Lung (tissue), 12 donors: ENCODE results near the gene WNT11. TPM values are rescaled to one million over a fixed set of nuclear protein-coding genes. Genes with fewer than 3 reads are reported as not detected.

Source experiments
- ATAC-seq: fragments of 200-7000 bp; cut with Tn5 transposase; one replicate; pipeline ENCODE4 v1.9.1; 2020; ENCODE audit warnings: moderate number of reproducible peaks; ENCODE audit not compliant: insufficient read depth, low FRiP score
- DNase-seq, 3 donors: peaks; one replicate each; pipeline ENCODE4 v3.0.0-alpha.2; 2013 to 2017
- H3K27ac ChIP-seq, 2 donors: one replicate each; pipeline ENCODE4 v1.5.1; 2013; ENCODE audit warnings: mild to moderate bottlenecking in 2 of 2, moderate library complexity in 2 of 2, control low read depth in 1 of 2, inconsistent platforms in 1 of 2, low read depth in 1 of 2, low read length in 1 of 2
- H3K27me3 ChIP-seq, 3 donors: one replicate each; pipeline ENCODE4 v1.5.1; 2013; ENCODE audit warnings: low read length in 2 of 3; ENCODE audit not compliant: control insufficient read depth in 3 of 3, insufficient read depth in 3 of 3
- H3K36me3 ChIP-seq, 4 donors: one replicate each; pipeline ENCODE4 v1.5.1; 2013; ENCODE audit warnings: low read length in 4 of 4, mild to moderate bottlenecking in 1 of 4, moderate library complexity in 1 of 4; ENCODE audit not compliant: control insufficient read depth in 4 of 4, insufficient read depth in 4 of 4
- H3K4me1 ChIP-seq, 5 donors: one replicate each; pipeline ENCODE4 v1.5.1; 2013; ENCODE audit warnings: low read length in 5 of 5, mild to moderate bottlenecking in 2 of 5, moderate library complexity in 1 of 5; ENCODE audit not compliant: control insufficient read depth in 5 of 5, insufficient read depth in 5 of 5
- H3K4me3 ChIP-seq: one replicate; pipeline ENCODE4 v1.5.1; 2013; ENCODE audit warnings: mild to moderate bottlenecking, control low read depth, moderate library complexity
- H3K9ac ChIP-seq, 2 donors: one replicate each; pipeline ENCODE4 v1.5.1; 2013; ENCODE audit warnings: low read length in 2 of 2, control low read depth in 1 of 2; ENCODE audit not compliant: insufficient read depth in 1 of 2
- H3K9me3 ChIP-seq, 4 donors: one replicate each; pipeline ENCODE4 v1.5.1; 2013; ENCODE audit warnings: low read length in 3 of 4, mild to moderate bottlenecking in 1 of 4, moderate library complexity in 1 of 4; ENCODE audit not compliant: control insufficient read depth in 4 of 4, insufficient read depth in 3 of 4
- WGBS, 2 donors: extraction: QIAGEN DNeasy Blood & Tissue Kit; methylation state at CpG; one replicate each; pipeline ENCODE4 v1.1.7; 2013; 5-methylcytosine and 5-hydroxymethylcytosine counted together
- polyA plus RNA-seq, 2 donors: library from polyadenylated mRNA; stranded (reverse); fragments of 200-250 nt; gene quantifications; one replicate each; pipeline ENCODE4 v1.2.1, GENCODE V29; 2013
- total RNA-seq, 2 donors: library from RNA; depleted of rRNA in 1 of 2; stranded (reverse); fragments of >200 nt in 1 of 2; gene quantifications; one replicate each; pipeline ENCODE4 v1.2.1, GENCODE V29; 2014 to 2021
- TF ChIP-seq, protein P1 (sequence below): IDR thresholded peaks from 2 replicates; pipeline ENCODE4 v1.5.1; 2012; ENCODE audit warnings: mild to moderate bottlenecking; ENCODE audit errors: control extremely low read depth, extremely low read depth
- donor health status: control.
- donor health status: control.
- donor health status: Bipolar disorder and iron deficiency.
- donor health status: healthy.
- donor health status: DM: yes; HTN: yes; CAD: no.

The WNT11 gene
- total and polyA plus RNA-seq, 4 donors: 1.5 to 31.3 (median 3.6) TPM

DNA sequence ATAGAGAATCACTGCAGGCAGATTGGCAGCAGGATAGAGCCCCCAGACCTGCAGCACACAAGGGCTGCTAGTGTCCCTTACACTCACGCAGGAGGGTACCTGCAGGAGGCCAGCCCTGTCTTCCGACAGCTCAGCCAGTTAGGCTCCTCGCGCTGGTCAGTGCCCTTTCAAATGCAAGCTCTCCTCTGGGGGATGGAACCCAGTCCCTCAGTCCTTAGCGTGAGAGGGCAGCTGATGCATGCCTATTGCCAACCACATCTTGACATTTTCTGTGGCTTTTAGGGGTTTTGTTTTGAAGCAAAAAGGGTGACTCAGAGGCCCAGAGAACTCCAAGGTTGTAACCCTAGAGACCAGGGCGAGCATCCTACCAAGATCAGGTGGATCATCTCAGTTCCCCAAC is 40.0 kb downstream of the WNT11 start:
- Histone ChIP-seq H3K36me3 (no peaks in the 10 kb centered on the region), H3K27me3 (no peaks in the 10 kb centered on the region), H3K9me3 (no peaks in the 10 kb centered on the region), H3K27ac (no peak overlapping the region), H3K9ac (no peak overlapping the region), H3K4me3 (no peak overlapping the region), H3K4me1 (peaks cover 0 to 19% (median 4%) of the 10 kb centered on the region in 5 donors)
- TF ChIP-seq, protein P1, sequence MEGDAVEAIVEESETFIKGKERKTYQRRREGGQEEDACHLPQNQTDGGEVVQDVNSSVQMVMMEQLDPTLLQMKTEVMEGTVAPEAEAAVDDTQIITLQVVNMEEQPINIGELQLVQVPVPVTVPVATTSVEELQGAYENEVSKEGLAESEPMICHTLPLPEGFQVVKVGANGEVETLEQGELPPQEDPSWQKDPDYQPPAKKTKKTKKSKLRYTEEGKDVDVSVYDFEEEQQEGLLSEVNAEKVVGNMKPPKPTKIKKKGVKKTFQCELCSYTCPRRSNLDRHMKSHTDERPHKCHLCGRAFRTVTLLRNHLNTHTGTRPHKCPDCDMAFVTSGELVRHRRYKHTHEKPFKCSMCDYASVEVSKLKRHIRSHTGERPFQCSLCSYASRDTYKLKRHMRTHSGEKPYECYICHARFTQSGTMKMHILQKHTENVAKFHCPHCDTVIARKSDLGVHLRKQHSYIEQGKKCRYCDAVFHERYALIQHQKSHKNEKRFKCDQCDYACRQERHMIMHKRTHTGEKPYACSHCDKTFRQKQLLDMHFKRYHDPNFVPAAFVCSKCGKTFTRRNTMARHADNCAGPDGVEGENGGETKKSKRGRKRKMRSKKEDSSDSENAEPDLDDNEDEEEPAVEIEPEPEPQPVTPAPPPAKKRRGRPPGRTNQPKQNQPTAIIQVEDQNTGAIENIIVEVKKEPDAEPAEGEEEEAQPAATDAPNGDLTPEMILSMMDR: no peak
- WGBS, 2 donors: 78 to 85% methylated on average over 6 of the region's 6 CpGs
- ATAC-seq: no peak
- DNase-seq: no peak

DNA sequence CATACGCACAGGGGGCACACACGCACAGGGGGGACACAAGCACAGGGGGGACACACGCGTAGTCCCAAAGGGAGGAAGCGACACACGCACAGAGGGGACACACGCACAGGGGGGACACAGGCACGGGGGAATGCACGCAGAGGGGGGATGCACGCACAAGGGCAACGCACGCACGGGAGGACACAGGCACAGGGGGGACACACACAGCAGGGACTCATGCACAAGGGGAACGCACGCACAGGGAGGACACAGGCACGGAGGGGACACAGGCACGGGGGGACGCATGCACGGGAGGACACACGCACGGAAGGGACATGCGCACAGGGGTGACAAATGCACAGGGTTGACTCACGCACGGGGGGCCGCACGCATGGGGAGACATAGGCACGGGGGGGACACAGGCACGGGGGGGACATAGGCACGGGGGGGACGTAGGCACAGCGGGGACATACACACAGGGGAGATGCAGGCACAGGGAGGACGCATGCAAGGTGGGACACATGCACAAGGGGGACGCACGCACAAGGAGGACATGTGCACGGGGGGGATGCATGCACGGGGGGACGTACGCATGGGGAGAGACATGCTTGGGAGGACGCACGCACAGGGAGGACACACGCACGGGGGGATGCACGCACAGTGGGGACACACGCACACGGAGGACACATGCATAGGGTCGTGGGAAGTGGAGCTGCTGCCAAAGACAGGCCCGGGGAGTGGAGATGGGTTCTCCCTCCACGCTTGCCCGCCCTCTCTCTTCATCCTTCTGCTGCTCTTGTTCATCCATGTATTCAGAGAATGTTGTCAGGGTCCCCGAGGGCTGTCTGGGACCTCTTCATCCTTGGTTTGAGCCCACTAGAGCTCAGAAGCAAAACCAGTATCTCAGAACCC is 41.2 kb downstream of the WNT11 start:
- ATAC-seq (no peak), DNase-seq (no peak)
- H3K4me1 ChIP-seq: peaks cover 0 to 28% (median 4%) of the 10 kb centered on the region in 5 donors
- TF ChIP-seq, protein P1: no peak
- no peak overlapping the region for H3K27ac ChIP-seq
- no peaks in the 10 kb centered on the region for H3K9me3 ChIP-seq
- 90 to 92% methylated on average over 47 to 50 of the region's 50 CpGs for WGBS, 2 donors
- H3K27me3 ChIP-seq: no peaks in the 10 kb centered on the region
- no peak overlapping the region for H3K9ac ChIP-seq
- H3K4me3 ChIP-seq: no peak overlapping the region
- no peaks in the 10 kb centered on the region for H3K36me3 ChIP-seq

DNA sequence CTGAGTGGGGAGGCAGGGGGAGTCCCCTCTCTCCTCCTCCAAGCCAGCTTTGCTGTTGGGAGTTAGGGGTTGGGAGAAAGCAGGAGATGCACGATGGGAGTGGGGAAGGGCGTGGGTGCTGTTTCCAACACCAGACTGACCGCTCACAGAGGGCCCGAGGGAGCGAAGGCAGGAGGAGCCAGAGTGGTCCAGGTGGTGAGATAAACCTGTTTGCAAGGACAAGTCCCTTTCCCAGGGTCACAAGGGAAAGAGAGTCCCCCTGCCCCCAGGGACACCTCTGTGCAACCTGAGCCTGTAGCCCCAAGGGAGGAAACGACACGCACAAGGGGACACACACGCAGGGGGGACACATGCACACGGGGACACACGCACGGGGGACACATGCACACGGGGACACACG is 42.2 kb downstream of the WNT11 start:
- peaks cover 0 to 29% (median 4%) of the 10 kb centered on the region in 5 donors for H3K4me1 ChIP-seq
- no peaks in the 10 kb centered on the region for H3K36me3 ChIP-seq
- TF ChIP-seq, protein P1: no peak
- WGBS, 2 donors: 88 to 96% methylated on average over 13 of the region's 13 CpGs
- no peak overlapping the region for H3K9ac ChIP-seq
- no peak overlapping the region for H3K27ac ChIP-seq
- H3K27me3 ChIP-seq: no peaks in the 10 kb centered on the region
- DNase-seq (no peak), ATAC-seq (no peak)
- no peak overlapping the region for H3K4me3 ChIP-seq
- H3K9me3 ChIP-seq: no peaks in the 10 kb centered on the region
